Stimulated activated CD4-positive, alpha-beta T cell treated with anti-CD3 and anti-CD28 coated beads, Interleukin-2, amount 100 ng/mL, for 48 hours (primary cell): ENCODE measurements around the gene LRRIQ4.
A peak's percentile ranks its signal among the peaks of the same experiment; 100 is the strongest.

Experiments used
- DNase-seq, 2 donors: peaks; one replicate each; pipeline ENCODE4 v3.0.0-alpha.2; 2020

Gene LRRIQ4

DNA sequence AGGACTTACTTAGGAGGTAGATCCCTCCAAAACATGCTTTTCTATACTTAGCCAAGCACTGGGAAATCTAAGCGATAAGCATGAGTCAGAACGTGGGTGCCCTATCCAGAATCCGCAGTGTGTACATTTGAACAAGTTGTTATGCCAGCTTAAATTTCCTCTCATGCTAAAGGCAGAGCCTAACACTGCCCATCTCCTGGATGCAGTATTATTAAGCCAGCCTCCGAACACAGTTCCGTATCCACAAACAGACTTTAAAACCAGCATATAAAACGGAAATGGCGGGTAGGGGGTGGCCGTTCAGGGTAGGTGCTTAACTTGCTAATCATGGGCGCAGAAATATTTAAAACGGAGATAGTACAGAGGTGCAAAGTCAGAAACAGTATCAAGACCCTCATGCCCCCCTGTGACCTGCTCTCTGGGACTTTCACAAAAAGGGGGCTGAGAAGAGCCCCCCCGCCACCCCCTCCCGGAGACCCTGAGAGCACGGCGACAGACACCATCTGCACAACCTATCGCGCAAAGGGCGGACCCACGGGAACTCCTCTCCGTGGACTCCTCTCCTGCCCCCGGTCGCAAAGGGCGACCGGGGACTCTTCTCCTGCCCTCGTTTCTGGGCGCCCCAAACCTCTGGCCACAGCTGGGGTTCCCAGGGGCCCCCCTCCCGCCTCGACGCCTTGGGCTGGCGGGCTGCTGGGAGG lies 889 bp upstream of the LRRIQ4 start:
- peak in 1 of 2 donors; percentile 5 for DNase-seq

DNA sequence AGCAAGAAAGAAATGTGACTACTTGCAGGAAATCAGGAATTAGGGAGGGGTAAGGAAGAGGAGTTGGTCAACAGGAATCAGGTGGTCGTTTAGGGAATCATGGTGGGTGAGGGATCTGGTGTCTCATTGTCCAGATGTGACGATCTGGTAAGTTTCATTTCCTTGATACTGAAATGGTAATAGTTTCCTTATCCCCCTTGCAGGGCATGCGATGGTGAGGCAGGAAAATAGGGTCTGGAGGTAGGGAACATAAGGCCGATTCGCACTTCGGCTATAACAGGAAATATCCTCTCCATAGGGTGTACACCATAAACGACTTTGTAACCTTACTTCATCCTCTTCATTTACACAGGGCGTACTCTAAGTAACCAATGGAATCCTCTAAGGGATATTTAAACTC lies 608 bp downstream of the LRRIQ4 start:
- no peak for DNase-seq

DNA sequence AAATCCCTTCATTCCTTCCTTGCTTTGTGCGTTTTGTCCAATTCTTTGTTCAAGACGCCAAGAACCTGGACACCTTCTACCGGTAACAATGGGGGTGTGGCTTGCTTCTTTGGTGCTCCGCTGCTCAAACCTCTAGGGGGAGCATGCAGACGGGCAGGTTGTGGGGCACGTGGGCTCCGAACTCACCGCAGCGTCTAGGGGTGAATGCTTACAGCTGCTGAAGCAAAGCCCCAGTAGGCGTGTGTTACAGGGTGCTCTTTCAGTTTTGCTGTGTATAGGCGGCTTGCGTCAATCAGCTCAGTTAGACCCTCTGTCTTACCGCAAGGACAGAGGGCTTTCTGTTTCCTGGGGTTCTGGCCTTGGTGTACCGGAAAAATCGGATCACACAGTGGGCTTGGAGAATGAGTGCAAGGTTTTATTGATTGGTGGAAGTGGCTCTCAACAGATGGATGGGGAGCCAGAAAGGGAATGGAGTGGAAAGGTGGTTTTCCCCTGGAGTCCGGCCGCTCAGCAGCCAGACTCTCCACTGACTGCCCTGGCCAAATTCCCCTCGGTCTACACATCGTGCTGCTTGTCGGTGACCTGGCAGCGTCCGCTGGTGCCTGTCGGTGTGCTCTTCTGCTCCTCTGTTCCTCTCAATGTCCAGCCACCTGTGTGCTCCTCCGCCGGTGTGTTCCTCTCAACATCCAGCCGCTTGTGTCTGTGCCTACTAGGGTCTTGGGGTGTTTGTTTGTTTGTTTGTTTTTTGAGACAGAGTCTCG lies 1.3 kb downstream of the LRRIQ4 start:
- peak; percentile 52 to 66 for DNase-seq

DNA sequence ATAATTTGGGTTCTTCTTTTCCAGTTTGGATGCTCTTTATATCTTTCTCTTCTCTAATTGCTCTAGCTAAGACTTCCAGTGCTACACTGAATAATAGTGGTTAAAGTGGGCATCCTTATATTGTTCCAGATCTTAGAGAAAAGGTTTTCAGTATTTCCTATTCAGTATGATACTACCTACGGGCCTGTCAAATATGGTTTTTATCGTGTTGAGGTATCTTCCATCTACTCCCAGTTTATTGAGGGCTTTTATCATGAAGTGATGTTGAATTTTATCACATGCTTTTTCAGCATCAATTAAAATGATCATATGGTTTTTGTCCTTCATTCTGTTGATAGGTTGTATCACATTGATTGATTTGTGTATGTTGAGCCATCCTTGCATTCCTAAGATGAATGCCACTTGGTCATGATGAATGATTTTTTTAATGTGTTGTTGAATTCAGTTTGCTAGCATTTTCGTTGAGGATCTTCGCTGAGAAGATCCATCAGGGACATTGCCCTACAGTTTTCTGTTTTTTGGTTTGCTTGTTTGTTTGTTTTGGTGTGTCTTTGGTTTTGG lies 3.0 kb downstream of the LRRIQ4 start:
- DNase-seq: no peak

DNA sequence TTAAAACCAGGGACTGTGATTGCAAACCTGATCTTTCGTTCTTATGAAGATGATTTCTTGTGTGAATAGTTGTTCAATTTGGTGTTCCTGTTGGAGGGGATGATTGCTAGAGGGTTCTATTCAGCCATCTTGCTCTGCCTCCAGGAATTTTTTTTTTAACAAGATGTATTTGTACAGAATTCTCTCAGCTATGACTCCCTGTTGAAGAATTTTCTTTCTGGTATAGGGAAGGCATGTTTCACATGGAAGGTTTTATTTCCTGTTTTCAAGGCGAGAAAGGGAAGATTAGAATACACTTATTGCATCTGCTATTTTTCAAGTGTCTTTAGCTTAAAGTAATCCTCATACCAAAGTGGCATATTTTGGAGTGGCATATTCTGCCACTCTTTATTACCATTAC lies 5.6 kb downstream of the LRRIQ4 start:
- no peak for DNase-seq

DNA sequence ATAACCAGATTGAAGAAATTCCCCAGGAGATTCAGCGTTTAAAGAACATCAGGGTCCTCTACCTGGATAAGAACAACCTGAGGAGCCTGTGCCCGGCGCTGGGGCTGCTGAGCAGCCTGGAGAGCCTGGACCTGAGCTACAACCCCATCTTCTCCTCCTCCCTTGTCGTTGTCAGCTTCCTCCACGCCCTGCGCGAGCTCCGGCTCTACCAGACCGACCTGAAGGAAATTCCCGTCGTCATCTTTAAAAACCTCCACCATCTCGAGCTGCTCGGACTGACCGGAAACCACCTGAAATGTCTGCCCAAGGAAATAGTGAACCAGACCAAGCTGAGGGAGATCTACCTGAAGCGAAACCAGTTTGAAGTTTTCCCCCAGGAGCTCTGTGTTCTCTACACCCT lies 9.4 kb downstream of the LRRIQ4 start:
- no peak for DNase-seq

DNA sequence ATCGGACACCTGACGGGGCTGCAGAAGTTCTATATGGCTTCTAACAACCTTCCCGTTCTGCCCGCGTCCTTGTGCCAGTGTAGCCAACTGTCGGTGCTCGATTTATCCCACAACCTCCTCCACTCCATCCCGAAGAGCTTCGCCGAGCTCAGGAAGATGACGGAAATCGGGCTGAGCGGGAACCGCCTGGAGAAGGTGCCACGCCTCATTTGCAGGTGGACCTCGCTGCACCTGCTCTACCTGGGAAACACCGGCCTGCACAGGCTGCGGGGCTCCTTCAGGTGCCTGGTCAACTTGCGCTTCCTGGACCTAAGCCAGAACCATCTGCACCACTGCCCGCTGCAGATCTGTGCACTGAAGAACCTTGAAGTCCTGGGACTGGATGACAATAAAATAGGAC lies 9.9 kb downstream of the LRRIQ4 start:
- DNase-seq: no peak

DNA sequence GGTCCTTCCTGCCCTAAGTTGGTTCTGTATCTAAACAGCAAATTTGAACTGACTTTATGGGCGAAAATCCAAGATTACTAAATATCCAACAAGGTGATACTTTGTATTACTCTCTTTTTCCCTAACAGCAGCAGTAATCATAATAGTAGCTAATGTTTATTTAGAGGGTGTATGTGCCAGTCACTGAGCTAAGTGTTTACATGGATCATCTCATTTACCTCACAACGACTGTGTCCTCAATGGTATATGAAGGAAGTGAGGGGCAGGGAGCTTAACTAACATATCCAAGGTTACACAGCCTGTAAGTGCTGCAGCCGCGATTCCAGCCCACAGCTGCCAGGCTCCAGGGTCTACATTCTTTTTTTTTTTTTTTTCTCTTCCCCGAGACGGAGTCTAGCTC lies 10.3 kb downstream of the LRRIQ4 start:
- DNase-seq: no peak

DNA sequence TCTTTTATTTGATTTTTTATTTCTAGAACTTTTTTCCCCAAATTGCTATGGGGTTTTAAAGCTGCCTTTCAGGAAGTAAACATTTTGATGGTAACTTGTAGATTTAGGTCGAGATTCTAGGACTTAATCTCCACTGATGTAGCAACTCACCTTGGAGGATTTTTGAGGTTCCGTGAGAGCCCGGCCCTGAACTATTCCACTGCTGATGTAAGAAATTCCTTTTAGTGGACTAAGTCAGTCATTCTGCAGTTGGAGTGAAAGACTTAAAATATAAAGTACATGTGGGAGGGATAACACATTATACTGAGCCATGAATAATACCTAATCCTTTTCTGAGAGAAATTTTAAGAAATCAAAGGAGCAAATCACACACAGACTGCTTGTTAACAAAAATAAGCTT lies 12.6 kb downstream of the LRRIQ4 start:
- no peak for DNase-seq

DNA sequence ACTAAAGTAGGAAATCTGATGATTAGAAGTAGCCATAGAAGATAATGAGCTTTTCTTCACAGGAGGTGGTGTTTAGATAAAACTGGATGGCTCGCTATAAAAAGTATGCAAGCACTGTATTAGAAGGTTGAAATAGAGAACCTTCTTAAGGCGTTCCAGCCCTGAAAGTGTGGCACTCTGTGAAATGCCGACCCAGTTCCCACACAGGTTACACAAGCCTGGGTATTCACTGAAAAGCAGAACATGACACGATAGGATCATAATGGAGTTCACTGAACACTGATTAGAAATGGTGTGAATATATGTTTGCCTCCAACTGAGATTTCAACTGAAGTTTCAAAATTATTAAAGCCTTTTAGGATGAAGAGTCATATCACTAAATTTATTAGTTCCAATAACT lies 15.0 kb downstream of the LRRIQ4 start:
- DNase-seq: no peak

DNA sequence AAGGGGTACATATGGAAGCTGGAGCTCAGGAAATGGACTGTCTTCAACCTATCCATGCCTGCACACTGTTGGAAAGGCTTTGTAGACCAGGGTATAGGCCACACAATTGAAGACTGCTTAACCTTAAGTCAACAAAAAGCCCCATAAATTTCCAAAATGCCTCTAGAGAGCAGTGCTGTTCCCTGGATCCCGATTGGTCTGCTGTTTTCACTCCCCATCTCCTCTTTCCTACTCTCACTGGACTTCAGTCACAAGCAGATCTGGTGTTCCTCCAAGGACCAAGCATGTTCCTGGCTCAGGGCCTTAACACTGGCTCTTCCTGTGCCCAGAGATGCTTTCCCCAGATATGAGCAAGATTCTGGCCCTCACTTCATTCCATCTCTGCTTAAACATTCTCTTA lies 22.9 kb downstream of the LRRIQ4 start:
- no peak for DNase-seq

DNA sequence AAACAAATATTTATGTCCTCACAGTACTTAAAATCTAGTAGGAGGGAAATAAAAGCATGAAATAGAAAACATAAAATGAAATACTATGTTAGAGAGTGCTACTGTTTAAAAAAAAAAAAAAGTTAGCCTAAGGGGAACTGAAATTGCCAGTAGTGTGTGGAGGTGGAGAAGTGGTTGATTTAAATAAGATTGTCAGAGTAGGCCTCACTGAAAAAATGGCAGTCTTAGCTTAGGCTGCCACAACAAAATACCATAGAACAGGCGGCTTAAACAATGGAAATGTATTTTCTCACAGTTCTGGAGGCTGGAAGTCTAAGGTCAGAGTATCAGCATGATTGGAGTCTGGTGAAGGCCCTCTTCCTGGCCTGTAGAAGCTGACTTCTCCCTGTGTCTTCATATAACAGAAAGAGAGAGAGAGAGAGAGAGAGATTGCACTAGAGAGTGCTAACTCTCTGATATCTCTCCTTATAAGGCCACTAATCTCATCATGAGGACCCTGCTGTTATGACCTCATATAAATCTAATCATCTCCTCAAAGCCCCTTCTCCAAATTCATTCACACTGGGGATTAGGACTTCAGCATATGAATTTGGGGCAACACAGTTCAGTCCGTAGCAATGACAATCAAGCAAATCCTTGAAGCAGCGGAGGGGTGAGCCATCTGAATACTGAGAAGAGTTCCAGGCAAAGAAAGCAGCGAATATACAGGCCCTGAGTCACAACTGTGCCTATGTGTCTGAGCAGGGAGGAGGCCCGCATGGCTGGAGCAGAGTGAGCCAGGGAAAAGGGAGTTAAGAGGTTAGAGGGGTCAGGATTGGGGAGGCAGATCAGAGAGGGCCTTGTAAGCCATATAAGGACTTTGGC lies 23.6 kb downstream of the LRRIQ4 start:
- no peak for DNase-seq

DNA sequence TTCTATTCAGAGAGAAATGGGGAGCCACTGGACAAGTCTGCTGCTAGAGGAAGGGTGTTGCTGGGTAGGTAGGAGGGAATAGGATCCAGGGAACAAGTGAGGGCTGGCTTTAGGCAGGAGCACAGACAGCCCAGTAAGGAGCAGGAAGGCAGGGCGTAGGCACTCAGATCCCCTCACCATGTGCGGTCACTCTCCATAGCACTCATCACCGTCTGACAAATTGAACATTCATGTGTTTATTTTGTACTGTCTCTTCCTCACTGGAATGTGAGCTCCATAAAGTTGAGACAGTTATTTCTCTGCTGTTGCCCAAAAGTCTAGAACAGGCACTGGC lies 24.2 kb downstream of the LRRIQ4 start:
- DNase-seq: no peak

DNA sequence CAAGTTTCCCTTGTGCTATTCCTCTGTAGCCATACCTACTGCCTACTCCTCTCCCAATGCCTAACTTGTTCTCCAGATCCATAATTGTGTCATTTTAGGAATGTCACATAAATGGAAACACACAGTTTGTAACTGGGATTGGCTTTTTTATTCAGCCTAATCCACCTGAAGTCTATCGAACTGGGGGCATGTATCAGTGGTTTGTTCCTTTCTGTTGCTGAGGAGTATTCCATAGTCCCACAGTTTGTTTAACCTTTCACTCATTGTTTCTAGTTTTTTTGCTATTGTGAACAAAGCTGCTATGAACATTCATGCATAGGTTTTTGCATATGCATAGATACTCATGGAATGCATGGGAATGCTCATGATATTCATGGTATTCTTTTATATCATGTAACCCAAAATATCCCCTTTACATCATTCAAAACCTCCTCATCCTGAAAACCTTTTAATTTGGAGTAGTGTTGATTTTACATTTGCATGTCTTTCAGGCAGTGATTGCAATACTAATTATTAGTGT lies 25.9 kb downstream of the LRRIQ4 start:
- DNase-seq: no peak

DNA sequence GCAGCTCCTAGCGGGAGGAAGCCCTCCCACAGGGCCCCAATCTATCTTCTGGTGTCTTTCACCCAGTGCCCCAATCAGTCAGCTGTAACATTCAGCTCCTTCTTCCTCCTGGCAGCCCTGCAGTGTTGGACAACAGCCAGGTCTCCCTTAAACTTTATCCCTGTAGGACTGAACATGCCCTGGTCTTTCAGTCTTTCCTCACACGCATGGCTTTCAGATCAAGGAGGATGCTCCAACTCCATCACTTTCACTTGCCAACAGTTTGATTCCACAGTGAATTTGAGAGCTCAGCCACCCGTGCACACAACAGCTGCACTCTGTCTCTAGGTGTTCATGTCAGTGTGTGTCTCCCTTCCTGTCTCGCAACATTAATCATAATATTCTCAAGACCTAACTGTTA lies 28.5 kb downstream of the LRRIQ4 start:
- no peak for DNase-seq

DNA sequence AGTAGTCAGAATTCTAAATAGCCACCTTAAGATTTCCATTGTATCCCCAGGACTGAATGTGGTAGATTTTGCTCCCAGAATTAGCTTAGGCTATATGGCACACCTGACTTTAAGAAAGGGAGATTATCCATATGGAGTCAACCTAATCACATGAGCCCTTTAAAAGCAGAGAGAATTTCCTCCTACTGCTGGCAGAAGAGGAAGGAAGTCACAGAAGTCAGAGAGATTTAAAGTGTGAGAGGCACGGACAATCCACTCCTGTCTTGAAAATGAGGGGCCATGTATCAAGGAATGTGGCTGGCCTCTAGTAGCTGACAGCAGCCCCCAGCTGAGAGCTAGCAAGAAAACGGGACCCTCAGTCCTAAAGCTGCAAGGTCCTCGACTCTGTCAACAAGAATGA lies 30.3 kb downstream of the LRRIQ4 start:
- DNase-seq: no peak

DNA sequence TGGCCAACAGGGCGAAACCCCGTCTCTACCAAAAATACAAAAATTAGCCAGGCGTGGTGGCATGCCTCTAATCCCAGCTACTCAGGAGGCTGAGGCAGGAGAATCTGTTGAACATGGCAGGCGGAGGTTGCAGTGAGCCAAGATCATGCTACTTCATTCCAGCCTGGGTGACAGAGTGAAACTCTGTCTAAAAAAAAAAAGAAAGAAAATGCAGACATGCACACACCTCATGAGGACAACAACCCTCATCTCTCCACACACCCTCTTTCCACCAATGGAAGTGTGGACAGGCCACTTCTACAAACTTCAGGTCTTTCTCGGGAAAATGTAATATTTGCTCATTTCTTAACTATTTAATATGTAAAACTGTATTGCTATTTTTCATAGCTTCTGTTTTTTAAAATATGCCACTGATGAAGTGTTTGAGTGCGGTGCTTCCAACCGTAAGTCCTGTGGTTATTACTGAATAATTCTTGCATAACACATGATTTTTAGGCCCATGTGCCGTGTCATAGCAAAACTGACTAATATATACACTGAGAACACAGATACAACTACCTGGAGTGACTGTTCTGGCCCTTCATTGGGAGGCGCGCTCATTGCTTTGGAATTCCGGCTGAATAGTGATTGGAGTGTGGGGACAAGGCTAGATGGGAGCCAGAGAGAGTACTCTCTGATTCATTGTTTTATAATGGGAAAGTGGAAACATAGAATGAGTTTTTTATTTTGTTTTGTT lies 34.0 kb downstream of the LRRIQ4 start:
- DNase-seq: no peak

DNA sequence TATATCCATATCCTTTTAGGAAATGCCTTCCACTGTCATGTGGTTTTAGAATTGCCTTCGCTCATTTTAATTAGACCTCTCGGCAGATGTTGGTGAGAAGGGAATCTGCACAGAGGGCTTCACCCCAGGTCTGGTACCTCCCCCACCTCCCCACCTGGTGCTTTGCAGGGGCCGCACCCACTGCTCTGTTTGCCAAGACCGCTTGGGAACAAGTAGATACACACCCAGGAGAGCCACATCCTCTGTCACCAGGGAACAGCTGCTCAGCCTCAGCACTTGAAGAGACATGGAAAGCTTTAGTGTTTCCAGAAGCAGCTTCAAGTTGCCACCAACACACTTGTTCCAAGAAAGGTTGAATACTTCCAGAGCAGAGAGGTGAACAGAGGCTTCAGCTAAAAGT lies 35.2 kb downstream of the LRRIQ4 start:
- DNase-seq: no peak

DNA sequence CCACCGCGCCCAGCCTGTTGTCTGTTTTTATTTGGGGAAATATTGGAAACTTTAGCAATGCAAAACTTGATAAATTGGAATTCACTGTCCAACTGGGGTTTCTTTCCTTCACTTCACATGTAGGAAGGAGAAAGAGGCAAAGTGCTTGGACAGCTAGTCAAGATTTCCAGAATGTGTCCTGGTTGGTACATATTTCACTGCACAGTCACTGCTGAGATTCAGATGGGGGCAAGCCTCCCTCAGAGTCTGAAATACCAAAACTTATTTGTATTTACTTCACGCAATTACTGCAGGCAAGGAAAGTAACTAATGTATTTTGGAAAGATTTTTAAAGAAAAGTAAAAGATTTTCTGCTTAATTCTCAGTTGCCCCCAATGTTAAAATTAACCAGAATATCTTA lies 36.1 kb downstream of the LRRIQ4 start:
- DNase-seq: no peak

DNA sequence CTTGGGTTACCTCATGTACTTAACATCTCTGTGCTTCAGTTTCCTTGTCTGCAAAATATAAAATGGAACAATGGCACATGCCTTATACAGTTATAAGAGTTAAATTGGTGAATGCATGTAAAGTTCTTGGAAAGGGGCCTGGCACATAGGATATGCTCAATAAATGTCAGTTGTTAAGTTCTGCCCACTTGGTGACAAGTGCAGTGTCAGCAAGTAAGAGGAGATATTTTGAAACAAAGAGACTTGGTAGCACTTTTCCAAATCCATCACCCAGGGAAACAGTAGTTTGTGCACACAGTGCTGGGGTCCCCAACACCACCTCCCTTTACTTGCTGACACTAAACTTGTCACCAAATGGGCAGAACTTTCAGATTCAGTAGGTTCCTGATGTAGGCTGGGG lies 37.9 kb downstream of the LRRIQ4 start:
- DNase-seq: no peak

DNA sequence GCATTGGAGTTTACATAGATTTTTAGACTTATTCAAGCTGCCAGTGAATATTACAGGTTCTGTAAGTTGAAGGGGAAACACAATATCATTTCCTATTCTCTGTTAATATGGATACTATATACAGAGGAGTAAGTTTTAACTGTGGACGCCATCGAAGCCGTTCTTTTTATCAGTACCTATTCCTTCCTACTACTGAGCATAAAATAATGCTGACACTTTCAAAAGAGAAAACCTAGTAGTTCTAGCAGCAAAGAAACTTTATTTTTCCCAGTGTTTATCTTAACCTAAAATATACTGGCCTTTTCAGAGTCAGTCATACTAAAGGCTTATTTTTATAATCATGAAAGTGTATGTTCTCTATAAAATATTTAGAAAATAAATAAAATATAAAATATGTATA lies 42.8 kb downstream of the LRRIQ4 start:
- DNase-seq: no peak

DNA sequence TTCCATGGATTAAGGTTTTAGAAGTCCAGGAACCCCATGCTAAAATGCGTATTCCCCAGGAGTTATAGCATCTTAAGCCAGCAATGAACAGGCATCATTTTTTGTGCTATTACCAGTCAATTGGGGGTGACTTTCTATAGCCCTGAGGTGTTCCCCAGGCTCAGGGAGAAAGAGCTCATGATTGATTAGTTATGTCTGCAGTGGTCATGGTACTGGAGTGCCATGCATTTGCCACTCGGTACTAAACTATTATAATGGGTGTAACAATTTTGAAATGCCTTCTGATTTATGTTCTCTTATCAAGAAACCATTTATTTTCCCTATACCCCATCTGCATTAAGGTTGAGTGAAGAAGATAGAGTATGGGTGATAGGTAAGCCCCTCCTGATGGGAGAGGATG lies 45.1 kb downstream of the LRRIQ4 start:
- DNase-seq: no peak

DNA sequence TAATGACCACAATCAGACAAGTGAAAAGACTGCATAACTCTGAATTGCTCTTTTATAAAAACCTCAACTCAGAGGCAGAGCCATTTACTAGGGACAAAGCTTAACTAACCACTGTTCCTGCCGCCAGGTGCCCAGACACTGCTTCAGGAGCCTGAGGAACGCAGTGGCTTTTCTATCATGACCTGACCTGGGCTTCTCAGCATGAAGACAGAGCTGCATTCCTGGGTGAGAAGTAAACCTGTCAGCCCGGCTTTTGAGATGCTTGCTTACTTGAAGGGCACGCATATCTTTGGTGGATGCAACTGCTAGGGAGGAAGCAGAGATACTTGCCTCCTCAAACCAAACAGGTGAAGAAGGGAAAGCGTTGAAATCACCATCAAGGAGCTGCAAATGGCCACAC lies 49.2 kb downstream of the LRRIQ4 start:
- no peak for DNase-seq
